Upper lobe of left lung (tissue), 4 donors: ENCODE data around the gene TMEM117.

Source experiments
- EP300 ChIP-seq, 4 donors: sonication (generic); formaldehyde crosslinking; IDR thresholded peaks; one replicate each; pipeline ENCODE4 v1.5.1; 2017; ENCODE audit warnings: antibody characterized with exemption in 4 of 4, control low read depth in 2 of 4
- POLR2A ChIP-seq, 4 donors: fragments of 450-650 bp; IDR thresholded peaks; one replicate each; pipeline ENCODE4 v1.5.1; 2016 to 2017; ENCODE audit warnings: antibody characterized with exemption in 4 of 4, mild to moderate bottlenecking in 2 of 4
- POLR2AphosphoS5 ChIP-seq, 2 donors: sonication (generic); formaldehyde crosslinking; IDR thresholded peaks; one replicate each; pipeline ENCODE4 v1.5.1; 2017; ENCODE audit warnings: antibody characterized with exemption in 2 of 2
- TF ChIP-seq, protein P1 (sequence below), 6 experiments: fragments of 450-650 bp in 4 of 6; fragments of 200-600 bp in 2 of 6; sonication (generic) in 2 of 6; IDR thresholded peaks; one replicate each; pipeline ENCODE4 v1.5.1; 2016 to 2019; ENCODE audit warnings: antibody characterized with exemption in 6 of 6

DNA sequence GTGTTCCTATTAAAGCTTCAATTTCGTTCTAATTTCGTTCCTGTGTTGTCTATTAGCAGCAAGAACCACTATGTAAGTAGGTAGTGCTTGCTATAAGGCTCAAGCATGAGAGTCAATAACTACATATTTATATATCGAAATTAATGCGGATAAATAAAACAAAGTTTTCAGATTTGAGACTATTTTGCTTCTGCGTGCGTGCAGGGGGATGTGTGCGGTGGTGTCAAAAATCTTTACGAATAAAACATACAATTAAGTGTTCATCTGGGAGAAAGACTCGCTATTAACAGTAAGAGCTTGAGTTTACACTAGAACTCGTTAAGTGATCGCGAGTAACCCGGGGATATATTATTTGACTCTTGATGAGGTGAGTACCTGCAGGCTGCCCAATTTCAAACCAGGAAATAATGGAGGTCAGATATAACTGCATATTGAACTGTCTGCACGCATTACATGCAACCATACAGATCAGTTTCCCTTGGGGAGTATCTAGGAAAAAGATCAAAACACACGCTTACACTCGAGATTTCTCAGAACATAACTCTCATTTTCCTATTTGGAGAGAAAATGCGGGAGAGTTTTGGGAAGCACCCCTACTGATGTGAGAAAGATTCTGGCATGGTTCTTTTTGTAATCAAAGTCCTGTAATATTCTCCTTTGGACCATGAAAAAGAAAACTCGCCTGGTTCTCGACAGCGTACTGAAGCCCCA, 30.6 kb upstream of the TMEM117 start:
- TF ChIP-seq, protein P1, sequence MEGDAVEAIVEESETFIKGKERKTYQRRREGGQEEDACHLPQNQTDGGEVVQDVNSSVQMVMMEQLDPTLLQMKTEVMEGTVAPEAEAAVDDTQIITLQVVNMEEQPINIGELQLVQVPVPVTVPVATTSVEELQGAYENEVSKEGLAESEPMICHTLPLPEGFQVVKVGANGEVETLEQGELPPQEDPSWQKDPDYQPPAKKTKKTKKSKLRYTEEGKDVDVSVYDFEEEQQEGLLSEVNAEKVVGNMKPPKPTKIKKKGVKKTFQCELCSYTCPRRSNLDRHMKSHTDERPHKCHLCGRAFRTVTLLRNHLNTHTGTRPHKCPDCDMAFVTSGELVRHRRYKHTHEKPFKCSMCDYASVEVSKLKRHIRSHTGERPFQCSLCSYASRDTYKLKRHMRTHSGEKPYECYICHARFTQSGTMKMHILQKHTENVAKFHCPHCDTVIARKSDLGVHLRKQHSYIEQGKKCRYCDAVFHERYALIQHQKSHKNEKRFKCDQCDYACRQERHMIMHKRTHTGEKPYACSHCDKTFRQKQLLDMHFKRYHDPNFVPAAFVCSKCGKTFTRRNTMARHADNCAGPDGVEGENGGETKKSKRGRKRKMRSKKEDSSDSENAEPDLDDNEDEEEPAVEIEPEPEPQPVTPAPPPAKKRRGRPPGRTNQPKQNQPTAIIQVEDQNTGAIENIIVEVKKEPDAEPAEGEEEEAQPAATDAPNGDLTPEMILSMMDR (IDR thresholded peaks at IDR 0.05) = no peak
- TF ChIP-seq POLR2A (IDR thresholded peaks at IDR 0.05) (no peak), POLR2AphosphoS5 (IDR thresholded peaks at IDR 0.05) (no peak), EP300 (IDR thresholded peaks at IDR 0.05) (no peak)
